Measurements from ENCODE around the gene PDE9A. TPM values are rescaled to one million over a fixed set of nuclear protein-coding genes. Genes with fewer than 3 reads are reported as not detected.

Gene PDE9A
- total RNA-seq, 1 experiment from 2014 or later: 31.9 TPM

DNA sequence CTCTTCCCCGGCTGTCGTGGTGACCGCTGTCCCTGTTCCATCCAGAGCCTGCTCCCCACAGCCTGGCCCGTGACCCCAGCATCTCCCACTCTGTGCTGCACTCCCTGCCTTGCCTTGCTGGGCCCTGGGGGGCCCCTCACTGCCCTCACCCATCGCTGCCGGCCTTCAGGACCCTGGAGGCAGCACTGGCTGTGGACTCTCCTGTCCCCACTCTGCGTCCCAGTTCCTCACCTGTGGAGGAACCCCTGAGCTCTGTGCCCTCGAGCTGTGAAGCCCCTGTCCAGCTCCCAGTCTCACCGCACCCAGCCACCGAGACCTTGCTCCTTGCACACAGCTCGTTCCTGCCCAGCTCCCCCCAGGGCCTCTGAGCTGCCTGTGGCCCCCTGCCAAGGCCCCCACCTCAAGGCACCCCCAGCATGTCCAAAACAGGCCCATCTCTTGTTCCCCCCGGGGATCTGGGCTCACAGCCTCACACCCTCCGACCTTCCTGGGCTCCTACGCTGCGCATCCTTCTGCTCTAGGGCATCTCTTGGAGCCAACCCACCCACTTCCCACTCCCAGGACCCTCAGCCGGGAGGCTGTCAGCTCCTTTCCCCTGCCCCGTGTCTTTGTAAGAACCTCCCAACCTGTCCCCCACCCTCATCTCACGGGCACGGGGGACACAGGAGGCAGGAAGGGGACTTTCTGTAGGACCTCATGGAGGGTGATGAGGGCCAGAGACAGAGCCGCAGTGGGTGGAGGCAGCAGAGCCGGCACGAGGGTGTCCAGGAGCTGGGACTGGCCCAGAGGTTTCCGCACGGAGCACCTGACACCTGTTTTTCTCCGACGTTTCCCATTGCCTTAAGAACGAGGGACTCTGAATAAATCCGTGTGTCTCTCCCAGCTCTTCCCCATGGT is 116.6 kb downstream of the PDE9A start:
- Histone ChIP-seq H4K5ac (ENCODE audit: insufficient read length, low read depth, low read length) (no peak overlapping the region), H3K27me3 (ENCODE audit: insufficient read depth, low read length) (no peaks in the 10 kb centered on the region), H3T11ph (ENCODE audit: low read length) (no peak overlapping the region), H2AFZ (ENCODE audit: low read length) (no peak overlapping the region), H3K9me3 (ENCODE audit: control insufficient read depth, low read depth, low read length) (no peaks in the 10 kb centered on the region), H3K79me1 (ENCODE audit: insufficient read depth, low read depth, low read length, poor library complexity, severe bottlenecking) (no peaks in the 10 kb centered on the region), H2BK15ac (ENCODE audit: low read depth, low read length) (no peak overlapping the region), H3K79me2 (ENCODE audit: insufficient read depth, low read length) (no peaks in the 10 kb centered on the region), H3K4me2 (ENCODE audit: insufficient read depth, insufficient read length, low read length) (no peak overlapping the region), H3K4ac (ENCODE audit: low read depth, low read length) (no peak overlapping the region), H3K4me1 (ENCODE audit: insufficient read depth, low read length) (no peaks in the 10 kb centered on the region), H2BK5ac (ENCODE audit: insufficient read length, low read length) (no peak overlapping the region), H3K23me2 (ENCODE audit: insufficient read length, low read depth, low read length, poor library complexity, severe bottlenecking) (no peaks in the 10 kb centered on the region), H3K18ac (ENCODE audit: insufficient read length, low read depth, low read length) (no peak overlapping the region), H2AK5ac (ENCODE audit: insufficient read length, low read length) (no peak overlapping the region), H4K91ac (ENCODE audit: insufficient read length, low read depth, low read length) (no peak overlapping the region), H2BK120ac (ENCODE audit: low read depth, low read length, poor library complexity, severe bottlenecking) (no peak overlapping the region), H4K20me1 (ENCODE audit: control insufficient read depth, insufficient read depth, insufficient read length) (no peaks in the 10 kb centered on the region), H2BK20ac (ENCODE audit: low read depth, low read length, poor library complexity, severe bottlenecking) (no peak overlapping the region), H2BK12ac (ENCODE audit: insufficient read length, low read depth, low read length) (no peak overlapping the region), H3K27ac (ENCODE audit: insufficient read length, low read depth, low read length) (no peak overlapping the region), H3K9ac (ENCODE audit: extremely low read depth, insufficient read length, low read length) (no peak overlapping the region), H3K14ac (ENCODE audit: insufficient read depth, low read length) (no peak overlapping the region), H3K56ac (ENCODE audit: insufficient read length, low read depth, low read length) (no peak overlapping the region), H3K23ac (ENCODE audit: insufficient read length, low read depth, low read length) (no peak overlapping the region), H4K8ac (replicated peaks; ENCODE audit: insufficient read length, low read depth, low read length) (no peak overlapping the region)
- TF ChIP-seq, protein P1, sequence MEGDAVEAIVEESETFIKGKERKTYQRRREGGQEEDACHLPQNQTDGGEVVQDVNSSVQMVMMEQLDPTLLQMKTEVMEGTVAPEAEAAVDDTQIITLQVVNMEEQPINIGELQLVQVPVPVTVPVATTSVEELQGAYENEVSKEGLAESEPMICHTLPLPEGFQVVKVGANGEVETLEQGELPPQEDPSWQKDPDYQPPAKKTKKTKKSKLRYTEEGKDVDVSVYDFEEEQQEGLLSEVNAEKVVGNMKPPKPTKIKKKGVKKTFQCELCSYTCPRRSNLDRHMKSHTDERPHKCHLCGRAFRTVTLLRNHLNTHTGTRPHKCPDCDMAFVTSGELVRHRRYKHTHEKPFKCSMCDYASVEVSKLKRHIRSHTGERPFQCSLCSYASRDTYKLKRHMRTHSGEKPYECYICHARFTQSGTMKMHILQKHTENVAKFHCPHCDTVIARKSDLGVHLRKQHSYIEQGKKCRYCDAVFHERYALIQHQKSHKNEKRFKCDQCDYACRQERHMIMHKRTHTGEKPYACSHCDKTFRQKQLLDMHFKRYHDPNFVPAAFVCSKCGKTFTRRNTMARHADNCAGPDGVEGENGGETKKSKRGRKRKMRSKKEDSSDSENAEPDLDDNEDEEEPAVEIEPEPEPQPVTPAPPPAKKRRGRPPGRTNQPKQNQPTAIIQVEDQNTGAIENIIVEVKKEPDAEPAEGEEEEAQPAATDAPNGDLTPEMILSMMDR (conservative IDR thresholded peaks at IDR 0.05): no peak
- DNase-seq: no peak
- H3K4me1 Mint-ChIP-seq: no peaks in the 10 kb centered on the region
- H3K27me3 Mint-ChIP-seq (ENCODE audit: low read depth): no peaks in the 10 kb centered on the region; the same call in 1 of the 2 replicates
- peaks cover 51 to 76% (median 74%) of the 10 kb centered on the region in 3 experiments for H3K36me3 Mint-ChIP-seq (ENCODE audit: insufficient read depth in 1 of 3, low read depth in 3 of 3)
- WGBS (ENCODE audit: extremely low coverage, insufficient read length, low lambda C conversion rate): no CpG with 5 or more reads among the region's 28 CpGs
- H3K4me3 Mint-ChIP-seq: no peak overlapping the region; a peak in 1 of 5 replicates
- peak overlapping the region; percentile 48 to 68 (median 61); a peak in 3 of 7 replicates for H3K27ac Mint-ChIP-seq
- peaks cover 0 to 2% of the 10 kb centered on the region in 2 experiments; a peak in 2 of 5 replicates for H3K9me3 Mint-ChIP-seq
